ENCODE measurements around the gene DNASE1.

The DNASE1 gene

GRCh38 chr16:3689731-3690130 lies 35.2 kb downstream of the DNASE1 start:
- H3K4me1 ChIP-seq, result peaks cover 6% of the 10 kb centered on the region
- H3K9me3 ChIP-seq, result no peaks in the 10 kb centered on the region
- peaks cover 55% of the 10 kb centered on the region for H3K36me3 ChIP-seq
- DNase-seq, result no peak
- no peak overlapping the region for H3K4me3 ChIP-seq (ENCODE audit: low read depth, low read length)
- H3K27me3 ChIP-seq, result no peaks in the 10 kb centered on the region
- no peak for TF ChIP-seq CTCF (IDR thresholded peaks at IDR 0.05; ENCODE audit: low read depth, low read length)

GRCh38 chr16:3690470-3690928 lies 36.0 kb downstream of the DNASE1 start:
- peak overlapping the region; percentile 8; the same call in 1 of the 2 replicates for H3K4me3 ChIP-seq (ENCODE audit: low read depth, low read length)
- no peaks in the 10 kb centered on the region for H3K27me3 ChIP-seq
- H3K4me1 ChIP-seq, result peaks cover 6% of the 10 kb centered on the region
- TF ChIP-seq CTCF (IDR thresholded peaks at IDR 0.05; ENCODE audit: low read depth, low read length), result peak; percentile 90
- peaks cover 47% of the 10 kb centered on the region for H3K36me3 ChIP-seq
- H3K9me3 ChIP-seq, result no peaks in the 10 kb centered on the region
- DNase-seq, result peak; percentile 93

GRCh38 chr16:3690980-3691720 lies 36.7 kb downstream of the DNASE1 start:
- H3K27me3 ChIP-seq, result no peaks in the 10 kb centered on the region
- H3K9me3 ChIP-seq, result no peaks in the 10 kb centered on the region
- H3K4me3 ChIP-seq (ENCODE audit: low read depth, low read length), result peak overlapping the region; percentile 8; the same call in 1 of the 2 replicates
- no peak for TF ChIP-seq CTCF (IDR thresholded peaks at IDR 0.05; ENCODE audit: low read depth, low read length)
- peaks cover 43% of the 10 kb centered on the region for H3K36me3 ChIP-seq
- H3K4me1 ChIP-seq, result peaks cover 12% of the 10 kb centered on the region
- no peak for DNase-seq

- no peaks in the 10 kb centered on the region for H3K9me3 ChIP-seq
- H3K4me3 ChIP-seq (ENCODE audit: low read depth, low read length), result no peak overlapping the region
- DNase-seq, result no peak
- peaks cover 14% of the 10 kb centered on the region for H3K4me1 ChIP-seq
- no peaks in the 10 kb centered on the region for H3K27me3 ChIP-seq
- H3K36me3 ChIP-seq, result peaks cover 39% of the 10 kb centered on the region
- no peak for TF ChIP-seq CTCF (IDR thresholded peaks at IDR 0.05; ENCODE audit: low read depth, low read length)
Observed at GRCh38 chr16:3691761-3692160, 37.3 kb downstream of the DNASE1 start.

GRCh38 chr16:3694051-3694450 lies 39.6 kb downstream of the DNASE1 start:
- Histone ChIP-seq H3K27me3 (no peaks in the 10 kb centered on the region), H3K36me3 (peaks cover 26% of the 10 kb centered on the region), H3K4me1 (peaks cover 14% of the 10 kb centered on the region), H3K9me3 (no peaks in the 10 kb centered on the region), H3K4me3 (ENCODE audit: low read depth, low read length) (no peak overlapping the region)
- no peak for DNase-seq
- no peak for TF ChIP-seq CTCF (IDR thresholded peaks at IDR 0.05; ENCODE audit: low read depth, low read length)

GRCh38 chr16:3695610-3696369 lies 41.3 kb downstream of the DNASE1 start:
- no peak for TF ChIP-seq CTCF (IDR thresholded peaks at IDR 0.05; ENCODE audit: low read depth, low read length)
- H3K4me3 ChIP-seq (ENCODE audit: low read depth, low read length), result no peak overlapping the region
- H3K36me3 ChIP-seq, result peaks cover 22% of the 10 kb centered on the region
- DNase-seq, result no peak
- H3K27me3 ChIP-seq, result no peaks in the 10 kb centered on the region
- no peaks in the 10 kb centered on the region for H3K9me3 ChIP-seq
- H3K4me1 ChIP-seq, result peaks cover 11% of the 10 kb centered on the region

Measured in BE2C (cell line).